PC-9 (cell line): ENCODE data around the gene TSPAN11.

Experiments
- EZH2 ChIP-seq: fragments of 200-600 bp; sonication (generic); IDR thresholded peaks from 2 replicates; pipeline ENCODE4 v1.8.0; 2017; ENCODE audit warnings: antibody characterized with exemption, low read depth
- TF ChIP-seq, protein P1 (sequence below): fragments of 200-600 bp; sonication (generic); conservative IDR thresholded peaks from 2 replicates; pipeline ENCODE4 v1.6.1; 2017; ENCODE audit warnings: mixed run types, antibody characterized with exemption, mild to moderate bottlenecking, moderate library complexity

DNA sequence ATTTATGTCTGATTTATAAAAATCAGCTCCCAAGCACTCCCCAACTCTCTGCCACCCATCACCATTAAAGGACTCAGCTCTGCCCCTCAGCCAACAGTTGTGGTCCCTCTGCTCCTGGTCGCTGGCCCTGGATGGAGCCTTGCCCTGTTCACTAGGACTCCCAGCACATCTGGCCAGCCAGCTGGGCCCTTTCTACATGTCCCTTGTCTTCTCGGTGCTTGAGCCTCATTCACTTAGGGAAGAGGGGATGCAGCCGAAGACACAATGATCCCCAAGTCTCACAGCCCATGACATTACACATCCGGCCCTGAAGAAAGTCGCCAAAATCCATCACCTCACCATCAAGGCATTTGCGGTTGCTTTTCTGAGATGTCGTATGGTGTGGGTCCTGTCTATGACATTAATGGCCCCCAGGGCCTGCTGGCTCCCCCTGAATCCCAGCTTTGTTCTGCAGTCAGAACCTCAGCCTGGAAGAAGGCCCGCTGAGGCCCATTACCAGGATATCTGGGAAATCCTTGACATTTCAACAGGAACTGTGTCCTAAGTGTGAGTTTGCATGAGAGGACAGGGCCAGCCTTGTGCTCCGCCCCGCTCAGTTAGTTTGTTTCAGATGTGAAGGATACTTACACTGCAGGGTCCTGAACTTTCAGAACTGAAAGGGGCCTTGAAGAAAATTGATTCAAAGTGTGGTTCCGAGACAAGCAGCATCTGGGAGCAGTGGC, 19.1 kb downstream of the TSPAN11 start:
- TF ChIP-seq, protein P1, sequence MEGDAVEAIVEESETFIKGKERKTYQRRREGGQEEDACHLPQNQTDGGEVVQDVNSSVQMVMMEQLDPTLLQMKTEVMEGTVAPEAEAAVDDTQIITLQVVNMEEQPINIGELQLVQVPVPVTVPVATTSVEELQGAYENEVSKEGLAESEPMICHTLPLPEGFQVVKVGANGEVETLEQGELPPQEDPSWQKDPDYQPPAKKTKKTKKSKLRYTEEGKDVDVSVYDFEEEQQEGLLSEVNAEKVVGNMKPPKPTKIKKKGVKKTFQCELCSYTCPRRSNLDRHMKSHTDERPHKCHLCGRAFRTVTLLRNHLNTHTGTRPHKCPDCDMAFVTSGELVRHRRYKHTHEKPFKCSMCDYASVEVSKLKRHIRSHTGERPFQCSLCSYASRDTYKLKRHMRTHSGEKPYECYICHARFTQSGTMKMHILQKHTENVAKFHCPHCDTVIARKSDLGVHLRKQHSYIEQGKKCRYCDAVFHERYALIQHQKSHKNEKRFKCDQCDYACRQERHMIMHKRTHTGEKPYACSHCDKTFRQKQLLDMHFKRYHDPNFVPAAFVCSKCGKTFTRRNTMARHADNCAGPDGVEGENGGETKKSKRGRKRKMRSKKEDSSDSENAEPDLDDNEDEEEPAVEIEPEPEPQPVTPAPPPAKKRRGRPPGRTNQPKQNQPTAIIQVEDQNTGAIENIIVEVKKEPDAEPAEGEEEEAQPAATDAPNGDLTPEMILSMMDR = no peak
- TF ChIP-seq EZH2 = no peak
